Frontal cortex (tissue), 4 donors: ENCODE data around the gene SLC39A2. TPM values are rescaled to one million over a fixed set of nuclear protein-coding genes. Genes with fewer than 3 reads are reported as not detected.
A peak's percentile ranks its signal among the peaks of the same experiment; 100 is the strongest.
"Not testable (repeated sequence)": the region's sequence is repeated elsewhere in the genome, so short reads cannot be mapped to it uniquely, and the experiment has no call there.

ENCODE experiments used
- DNase-seq, 2 donors: peaks; one replicate each; pipeline ENCODE4 v3.0.0; 2012; ENCODE audit warnings: low spot score in 2 of 2
- FAIRE-seq: peaks from 2 replicates; lab custom pipeline; 2012; peaks lifted over from hg19 to GRCh38; lab: Jason Lieb, UNC
- total RNA-seq: library from RNA; depleted of rRNA; stranded (reverse); fragments of >200 nt; gene quantifications from one replicate; pipeline ENCODE4 v1.2.3, GENCODE V29; 2014
- donor health status: control.
- donor health status: control.
- donor health status: control.

Gene SLC39A2
- total RNA-seq, 1 donor from 2014 or later = not detected

- DNase-seq = no peak
- no peak for FAIRE-seq
Measured at GRCh38 chr14:21023817-21024584, 24.9 kb downstream of the SLC39A2 start.

- DNase-seq (peak; percentile 79 to 86), FAIRE-seq (no peak)
Measured at GRCh38 chr14:21024585-21025370, 25.7 kb downstream of the SLC39A2 start, which contains the start of gene NDRG2. TSS of gene NDRG2 (minus strand) at chr14:21025061. CDS start at chr14:21023315, 1,746 bp downstream.

DNA sequence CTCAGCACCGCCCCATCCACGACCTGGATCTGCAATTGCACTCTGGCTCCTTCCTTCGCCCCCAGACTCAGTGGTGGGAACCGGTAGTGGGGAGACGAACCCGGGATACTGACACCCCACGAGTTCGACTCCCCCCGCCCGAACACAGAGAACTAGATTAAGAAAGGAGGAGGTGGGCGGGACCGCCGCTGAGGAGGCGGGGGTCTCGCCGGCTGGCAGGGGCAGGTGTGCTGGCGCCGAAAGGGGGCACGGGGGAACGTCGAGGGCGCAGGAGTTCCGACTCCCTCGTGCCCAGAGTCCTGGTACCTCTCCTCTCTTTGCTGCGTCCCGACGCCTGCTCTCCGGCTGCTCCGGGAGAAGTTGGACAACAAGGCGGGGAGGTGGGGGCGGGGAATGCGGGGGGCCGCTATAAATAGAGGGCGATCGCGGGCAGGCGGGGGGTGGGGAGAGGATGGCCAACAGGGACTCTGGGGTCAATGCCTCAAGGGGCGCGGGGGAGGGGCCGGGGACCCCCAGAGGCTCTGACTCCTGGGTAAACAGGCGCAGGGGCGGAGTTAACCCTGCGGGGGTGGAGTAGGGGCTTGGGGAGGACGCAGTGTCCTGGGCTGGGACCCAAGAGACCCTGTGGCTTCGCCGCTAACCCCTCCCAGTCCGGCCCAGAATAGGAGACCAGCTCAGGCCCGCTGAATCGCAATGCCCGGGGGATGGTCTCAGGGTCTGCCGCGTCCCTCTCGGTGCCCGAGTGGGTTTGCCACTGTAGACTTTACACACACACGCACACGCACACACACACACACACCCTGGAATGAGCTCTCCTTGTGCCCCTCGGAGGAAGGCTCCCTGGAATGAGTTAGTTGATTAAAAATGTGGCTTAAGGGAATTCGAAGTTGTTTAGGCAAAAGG is 26.5 kb downstream of the SLC39A2 start:
- no peak for FAIRE-seq
- DNase-seq = peak; percentile 72 to 80

- no peak for FAIRE-seq
- DNase-seq = peak; percentile 62 to 78
Measured at GRCh38 chr14:21026274-21026987, 27.3 kb downstream of the SLC39A2 start.

DNA sequence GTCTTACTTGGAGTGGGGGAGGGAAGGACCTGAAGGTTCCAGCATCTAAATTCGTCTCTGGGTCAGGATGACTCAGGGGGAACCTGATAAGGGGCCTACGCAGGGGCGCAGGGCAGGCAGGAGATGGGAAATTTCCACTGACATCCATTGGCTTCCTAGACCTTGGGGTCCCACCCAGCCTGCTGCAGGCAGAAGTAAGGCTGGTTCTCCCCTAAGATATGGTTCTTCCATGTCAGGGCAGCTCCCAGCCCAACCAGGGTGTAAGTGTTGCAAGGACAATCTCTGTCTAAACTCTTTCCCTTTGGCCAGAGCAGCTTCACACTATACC is 27.9 kb downstream of the SLC39A2 start:
- FAIRE-seq = no peak
- DNase-seq = no peak

DNA sequence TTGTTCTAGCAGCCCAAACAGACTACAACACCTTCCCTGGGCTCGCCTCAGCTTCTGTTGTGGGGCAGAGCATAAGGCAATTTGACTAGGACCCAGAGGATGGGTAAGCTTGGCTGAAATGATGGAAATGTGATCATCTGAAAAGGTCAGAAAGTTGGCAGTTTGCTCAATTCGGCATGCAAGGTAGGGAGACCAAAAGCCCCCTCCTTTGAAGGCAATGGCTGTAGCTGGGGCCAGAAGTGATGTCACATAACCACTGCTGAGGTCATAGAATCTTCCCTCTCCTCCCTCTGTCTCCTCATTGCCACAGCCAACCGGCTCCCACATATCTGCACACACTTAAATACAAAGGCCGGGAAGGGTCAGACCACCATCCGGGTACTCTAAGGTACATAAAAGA is 30.8 kb downstream of the SLC39A2 start, which contains the start of gene TPPP2:
TPPP2 (plus strand) TSS at position 301 of the 400 bp plus-strand sequence. CDS start 365 bp downstream, outside the sequence.
- FAIRE-seq = no peak
- no peak for DNase-seq

DNA sequence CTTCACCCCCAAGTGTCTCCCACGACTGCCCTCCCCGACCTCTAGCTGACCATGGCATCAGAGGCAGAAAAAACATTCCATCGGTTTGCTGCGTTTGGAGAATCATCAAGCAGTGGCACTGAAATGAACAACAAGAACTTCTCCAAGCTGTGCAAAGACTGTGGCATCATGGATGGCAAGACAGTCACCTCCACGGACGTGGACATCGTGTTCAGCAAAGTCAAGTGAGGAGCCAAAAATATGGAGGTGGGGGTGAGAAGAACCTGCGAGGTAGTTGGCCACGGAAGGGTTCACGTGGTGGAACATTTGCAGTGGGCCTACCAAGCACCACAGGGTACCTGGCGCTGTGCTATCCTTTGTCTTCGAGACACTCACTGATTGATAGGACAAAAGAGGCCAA is 31.4 kb downstream of the SLC39A2 start:
- FAIRE-seq (no peak), DNase-seq (no peak)

DNA sequence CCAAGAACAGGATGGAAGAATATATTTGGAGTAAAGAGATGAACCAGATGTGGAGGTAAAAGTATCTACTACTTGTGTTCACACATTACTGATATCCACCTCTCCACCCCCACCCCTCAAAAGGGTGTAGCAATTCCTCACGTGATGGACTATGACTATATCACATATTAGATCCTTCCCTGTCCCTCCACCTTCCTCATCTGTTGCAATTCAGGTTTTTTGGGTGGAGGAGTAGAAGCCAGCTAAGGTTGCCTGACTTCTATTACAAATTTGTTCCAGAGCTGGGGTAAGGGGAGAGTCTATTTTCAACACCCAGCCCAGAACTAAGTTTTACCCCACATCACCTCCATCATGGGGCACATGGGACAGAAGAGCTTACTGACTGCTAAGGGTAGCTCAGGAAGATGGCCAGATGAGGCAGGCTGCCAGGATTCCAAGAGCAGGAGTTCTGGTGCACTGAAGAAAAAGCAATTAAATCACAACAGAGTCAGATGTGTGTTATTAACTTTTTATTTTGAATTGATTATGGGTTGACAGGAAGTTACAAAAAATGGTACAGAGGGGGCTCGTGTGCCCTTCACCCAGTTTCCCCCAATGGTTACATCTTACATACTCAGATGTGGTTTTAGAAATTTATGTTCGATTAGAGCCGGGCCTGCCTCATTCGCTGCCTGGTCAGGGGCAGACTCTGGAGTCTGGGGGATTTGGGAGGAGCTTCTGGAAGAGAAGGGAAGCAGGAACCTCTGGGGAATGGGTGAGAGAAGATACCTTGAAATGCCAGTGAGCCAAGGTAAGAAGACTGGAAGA is 33.4 kb downstream of the SLC39A2 start:
- FAIRE-seq = no peak
- DNase-seq = no peak

DNA sequence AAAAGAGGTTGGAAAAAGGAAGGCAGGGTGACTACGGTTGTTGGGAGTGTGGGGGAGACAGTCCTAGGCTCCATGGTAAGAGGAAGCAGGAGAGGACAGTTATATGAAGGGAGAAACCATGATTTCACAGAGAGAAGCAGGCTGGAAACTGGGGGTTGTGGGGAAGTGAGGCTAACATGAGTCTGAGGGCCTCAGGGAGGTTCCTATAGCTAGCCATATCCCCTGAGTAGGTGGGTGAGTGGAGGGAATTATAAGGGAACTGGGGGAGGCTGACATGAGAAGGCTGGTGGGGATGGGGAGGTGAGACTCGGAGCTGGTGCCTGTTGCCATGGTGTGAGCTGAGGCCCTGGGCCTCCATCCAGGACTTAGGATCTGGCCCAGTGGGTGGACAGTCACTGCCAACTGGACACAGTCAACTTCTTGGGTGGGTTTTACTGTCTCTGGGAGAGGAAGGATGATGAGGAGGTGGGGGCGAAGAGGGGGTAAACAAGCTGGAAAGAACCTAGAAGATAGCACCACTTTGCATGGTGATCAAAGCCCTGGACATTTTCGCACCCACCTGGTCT is 34.1 kb downstream of the SLC39A2 start:
- DNase-seq = no peak
- no peak for FAIRE-seq

- FAIRE-seq (no peak), DNase-seq (no peak)
Measured at GRCh38 chr14:21034707-21035106, 35.6 kb downstream of the SLC39A2 start, which contains the start of gene RNASE13. TSS of gene RNASE13 (minus strand) at chr14:21034807. CDS start at chr14:21034288, 519 bp downstream.

DNA sequence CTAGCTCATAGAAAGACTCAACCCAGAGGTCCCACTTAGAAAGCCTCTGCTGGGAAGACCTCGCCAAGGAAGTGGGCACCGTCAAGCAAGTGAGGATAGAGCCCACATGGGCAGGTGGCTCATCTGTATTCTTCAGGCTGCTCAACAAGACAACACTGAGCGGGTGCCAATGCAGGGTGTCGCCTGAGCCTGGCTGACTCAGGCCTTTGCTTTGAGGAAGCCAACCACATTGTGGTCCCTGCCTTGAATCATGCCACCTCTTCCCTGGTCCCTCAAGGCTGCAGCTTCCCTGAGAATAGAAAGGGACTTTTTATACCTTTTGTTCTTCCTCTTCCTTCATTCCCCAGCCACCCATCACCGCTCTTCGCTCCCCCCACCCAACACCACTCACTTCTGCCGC is 37.7 kb downstream of the SLC39A2 start:
- DNase-seq (no peak), FAIRE-seq (no peak)

GRCh38 chr14:21037156-21037555 is 38.1 kb downstream of the SLC39A2 start:
- no peak for FAIRE-seq
- DNase-seq = no peak

DNA sequence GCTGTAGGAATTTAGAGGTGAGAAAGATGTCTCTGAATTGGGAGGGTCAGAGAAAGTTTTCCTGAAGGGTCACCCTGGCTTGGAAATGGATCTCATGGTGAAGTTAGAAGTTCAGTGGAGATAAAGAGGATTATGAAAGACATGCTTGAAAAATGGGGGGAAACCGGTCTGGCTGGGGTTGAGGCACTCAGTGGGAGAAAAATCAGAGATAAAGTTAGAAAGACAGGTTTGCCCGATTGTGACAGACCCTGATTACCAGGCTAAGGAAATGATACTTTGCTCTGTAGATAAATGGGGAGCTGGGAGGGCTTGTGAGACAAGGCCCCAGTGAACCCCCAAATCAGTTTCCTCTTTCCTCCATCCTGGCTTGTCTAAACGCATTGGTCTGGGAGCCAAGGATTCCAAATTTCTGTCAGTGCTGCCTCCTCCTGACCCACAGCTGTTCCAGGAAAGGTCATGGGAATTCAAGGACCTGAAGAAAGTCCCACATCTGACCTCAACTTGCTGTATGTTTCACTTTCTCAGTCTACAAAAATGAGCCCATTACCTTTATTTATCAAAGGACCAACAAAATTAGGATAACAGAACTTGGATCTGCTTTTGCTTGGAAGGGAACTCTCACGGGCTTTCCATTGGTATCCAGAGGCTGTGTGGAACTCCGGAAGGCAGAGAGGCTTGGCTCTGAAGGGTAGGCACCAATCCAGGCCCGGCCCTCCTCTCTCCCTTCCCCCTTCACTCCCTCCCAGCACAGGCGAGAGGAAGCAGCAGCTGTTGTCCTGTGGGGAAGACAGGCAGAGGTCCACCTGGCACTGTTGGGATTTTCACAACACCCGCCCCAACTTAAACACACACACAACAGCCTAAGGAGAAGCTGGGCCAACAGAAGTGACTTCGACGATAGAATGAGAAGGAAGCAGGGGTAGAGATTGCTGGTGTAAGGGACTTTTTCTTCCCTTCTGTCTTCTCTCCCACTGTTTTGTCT is 39.6 kb downstream of the SLC39A2 start:
- FAIRE-seq (no peak), DNase-seq (peak in 1 of 2 donors; percentile 45)

- DNase-seq = peak; percentile 49 to 56
- no peak for FAIRE-seq
Measured at GRCh38 chr14:21039585-21040369, 40.7 kb downstream of the SLC39A2 start.

DNA sequence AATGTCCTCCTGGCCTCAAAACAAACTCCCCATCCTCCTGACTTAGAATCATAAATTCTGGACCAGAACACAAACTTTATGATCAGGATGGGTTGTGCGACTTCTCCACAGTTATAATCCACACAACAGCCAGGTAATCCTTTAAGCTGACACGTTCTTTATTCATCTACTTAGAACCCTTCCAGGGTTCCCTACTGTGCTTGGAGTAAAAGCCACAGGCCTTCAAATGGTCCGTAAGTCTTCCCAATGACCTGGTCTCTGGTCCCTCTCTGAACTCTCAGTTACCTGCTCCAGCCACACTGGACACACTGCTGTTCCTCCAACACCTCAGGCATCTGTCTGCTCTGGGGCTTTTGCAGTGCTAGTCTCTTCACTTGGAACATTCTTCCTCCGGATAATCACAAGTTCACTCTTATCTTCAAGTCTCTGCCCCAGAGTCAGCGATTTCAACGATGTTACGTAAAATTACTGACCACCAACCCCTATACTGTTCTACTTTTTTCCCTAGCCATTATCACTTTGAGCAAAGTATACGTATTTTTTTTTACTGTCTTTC is 41.4 kb downstream of the SLC39A2 start:
- FAIRE-seq = no peak
- DNase-seq = no peak

DNA sequence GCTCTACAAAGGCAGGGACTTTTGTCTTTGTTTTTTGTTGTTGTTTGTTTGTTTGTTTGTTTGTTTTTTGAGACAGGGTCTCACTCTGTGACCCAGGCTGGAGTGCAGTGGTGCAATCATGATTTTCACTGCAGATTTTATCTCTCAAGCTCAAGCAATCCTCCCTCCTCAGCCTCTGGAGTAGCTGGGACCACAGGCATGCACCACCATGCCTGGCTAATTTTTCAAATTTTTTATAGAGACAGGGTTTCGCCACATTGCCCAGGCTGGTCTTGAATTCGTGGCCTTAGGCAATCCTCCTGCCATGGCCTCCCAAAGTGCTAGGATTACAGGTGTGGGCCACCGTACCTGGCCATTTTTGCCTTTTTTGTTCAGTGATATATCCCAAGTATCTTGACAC is 41.8 kb downstream of the SLC39A2 start:
- not testable (repeated sequence) for FAIRE-seq, DNase-seq
